HG03064 (cell line): ENCODE measurements around the gene SLC26A2.

Experiments used
- ATAC-seq: cut with Tn5 transposase; IDR thresholded peaks from one replicate; pipeline ENCODE4 v1.9.1; 2021; ENCODE audit warnings: low read depth; ENCODE audit not compliant: unreplicated experiment

SLC26A2 gene

GRCh38 chr5:149960272-149961185, at the start of gene SLC26A2:
Gene SLC26A2 (plus strand): TSS chr5:149960758. CDS start chr5:149977653, 16,895 bp downstream.
- ATAC-seq = peak; percentile 99

GRCh38 chr5:149911031-149911430, 49.5 kb upstream of the SLC26A2 start:
- ATAC-seq = no peak

- no peak for ATAC-seq
These were observed 48.2 kb upstream of the SLC26A2 start for GRCh38 chr5:149912226-149912871.

- ATAC-seq = no peak
These were observed 46.8 kb upstream of the SLC26A2 start for GRCh38 chr5:149913436-149914419.

- no peak for ATAC-seq
These were observed 44.9 kb upstream of the SLC26A2 start for GRCh38 chr5:149915392-149916260.

GRCh38 chr5:149916334-149917072, 44.1 kb upstream of the SLC26A2 start:
- no peak for ATAC-seq

GRCh38 chr5:149917073-149917676, 43.4 kb upstream of the SLC26A2 start:
- no peak for ATAC-seq

- no peak for ATAC-seq
These were observed 39.0 kb upstream of the SLC26A2 start for GRCh38 chr5:149921597-149921996.

- no peak for ATAC-seq
These were observed 37.6 kb upstream of the SLC26A2 start for GRCh38 chr5:149922950-149923349.

GRCh38 chr5:149924486-149924885, 36.1 kb upstream of the SLC26A2 start:
- ATAC-seq = no peak

GRCh38 chr5:149930043-149930748, 30.4 kb upstream of the SLC26A2 start:
- ATAC-seq = no peak

- no peak for ATAC-seq
These were observed 29.6 kb upstream of the SLC26A2 start for GRCh38 chr5:149930749-149931574.

GRCh38 chr5:149931992-149932436, 28.5 kb upstream of the SLC26A2 start:
- no peak for ATAC-seq

GRCh38 chr5:149932445-149933350, 27.9 kb upstream of the SLC26A2 start:
- ATAC-seq = no peak

- ATAC-seq = no peak
These were observed 25.1 kb upstream of the SLC26A2 start for GRCh38 chr5:149935431-149935901.
